A549 (cell line): ENCODE measurements around the gene NGEF. TPM values are rescaled to one million over a fixed set of nuclear protein-coding genes. Genes with fewer than 3 reads are reported as not detected.

Experiments
- ATAC-seq, 2 experiments: fragments of 200-7000 bp in 1 of 2; fragments of >200 bp in 1 of 2; cut with Nextera tagmentation in 1 of 2; cut with Tn5 transposase in 1 of 2; 3 replicates each; pipeline versions ENCODE4 v1.8.0 to v1.9.1; 2018 to 2020; ENCODE audit warnings: mild to moderate bottlenecking in 1 of 2, moderate library complexity in 1 of 2
- CTCF ChIA-PET: fragments of 300-600 bp; sonication (Branson Sonifier 250); formaldehyde crosslinking; extraction: SDS; loops from one replicate; lab custom pipeline; 2021; ENCODE audit warnings: antibody characterized with exemption, inconsistent platforms; lab: Yijun Ruan, JAX
- POLR2A ChIA-PET: fragments of 350-600 bp; formaldehyde crosslinking; extraction: SDS; loops from one replicate; lab custom pipeline; 2021; ENCODE audit warnings: antibody characterized with exemption, inconsistent platforms; lab: Yijun Ruan, JAX
- DNase-seq, 2 experiments: peaks; one replicate each; pipeline versions ENCODE4 v3.0.0 to v3.0.0-alpha.2; 2011 to 2016; ENCODE audit warnings: low read depth in 1 of 2, low spot score in 1 of 2
- FAIRE-seq: peaks from 2 replicates; lab custom pipeline; 2011; peaks lifted over from hg19 to GRCh38; lab: Jason Lieb, UNC
- H3K27ac ChIP-seq, 2 experiments: fragments of >200 bp; sonication (Bioruptor Twin); formaldehyde crosslinking; 3 replicates each; pipeline ENCODE4 v1.5.1; 2016 to 2017
- H3K4me1 ChIP-seq: fragments of >200 bp; sonication (Bioruptor Twin); formaldehyde crosslinking; 3 replicates; pipeline ENCODE4 v1.6.1; 2016
- H3K4me2 ChIP-seq: fragments of >200 bp; sonication (Bioruptor Twin); formaldehyde crosslinking; 3 replicates; pipeline ENCODE4 v1.6.1; 2016
- H3K4me3 ChIP-seq: fragments of >200 bp; sonication (Bioruptor Twin); formaldehyde crosslinking; 3 replicates; pipeline ENCODE4 v1.5.1; 2016
- H3K9me3 ChIP-seq: fragments of >200 bp; sonication (Bioruptor Twin); formaldehyde crosslinking; 3 replicates; pipeline ENCODE4 v1.6.1; 2016
- CBX8 ChIP-seq: fragments of 200-600 bp; sonication (generic); IDR thresholded peaks from 2 replicates; pipeline ENCODE4 v1.6.1; 2016
- CEBPB ChIP-seq, 2 experiments: fragments of >200 bp in 1 of 2; sonication (Bioruptor Twin) in 1 of 2; formaldehyde crosslinking in 1 of 2; IDR thresholded peaks; 2 replicates each; pipeline ENCODE4 v1.6.1; 2012 to 2016
- CHD2 ChIP-seq: fragments of 150-350 bp; IDR thresholded peaks from 2 replicates; pipeline ENCODE4 v1.6.1; 2014; ENCODE audit warnings: low read length; ENCODE audit not compliant: partially characterized antibody
- CHD4 ChIP-seq: fragments of 200-600 bp; sonication (generic); IDR thresholded peaks from 2 replicates; pipeline ENCODE4 v1.6.1; 2016; ENCODE audit warnings: antibody characterized with exemption, mild to moderate bottlenecking, borderline replicate concordance
- ELK1 ChIP-seq: fragments of 150-350 bp; IDR thresholded peaks from 2 replicates; pipeline ENCODE4 v1.6.1; 2014; ENCODE audit warnings: low read depth, mild to moderate bottlenecking, low read length
- FOSL2 ChIP-seq, 2 experiments: fragments of 450-650 bp in 1 of 2; fragments of >200 bp in 1 of 2; sonication (Bioruptor Twin) in 1 of 2; formaldehyde crosslinking; IDR thresholded peaks; 2 replicates each; pipeline versions ENCODE4 v1.5.0 to v1.6.1; 2016 to 2020; ENCODE audit warnings: mild to moderate bottlenecking in 1 of 2, moderate library complexity in 1 of 2
- FOXS1 ChIP-seq: fragments of 250-450 bp; sonication (Bioruptor Pico); IDR thresholded peaks from 2 replicates; pipeline ENCODE4 v1.5.0; 2020; ENCODE audit warnings: mild to moderate bottlenecking, moderate library complexity
- HES2 ChIP-seq: fragments of >200 bp; sonication (Bioruptor Twin); formaldehyde crosslinking; IDR thresholded peaks from 2 replicates; pipeline ENCODE4 v1.6.1; 2016
- HOXB5 ChIP-seq: fragments of 250-450 bp; sonication (Bioruptor Pico); IDR thresholded peaks from 2 replicates; pipeline ENCODE4 v1.5.0; 2020; ENCODE audit warnings: mild to moderate bottlenecking, moderate library complexity
- JUN ChIP-seq, 2 experiments: fragments of >200 bp; sonication (Bioruptor Twin); formaldehyde crosslinking; IDR thresholded peaks; 2 replicates in 1 of 2; 3 replicates in 1 of 2; pipeline ENCODE4 v1.6.1; 2016 to 2017
- NPAS2 ChIP-seq: fragments of 250-450 bp; sonication (Bioruptor Pico); IDR thresholded peaks from 2 replicates; pipeline ENCODE4 v1.8.0; 2022; ENCODE audit warnings: mild to moderate bottlenecking, moderate library complexity, borderline replicate concordance
- POLR2A ChIP-seq: IDR thresholded peaks from 2 replicates; pipeline ENCODE4 v1.6.1; 2012; ENCODE audit warnings: mild to moderate bottlenecking, low read length
- REST ChIP-seq: fragments of 200-600 bp; sonication (generic); IDR thresholded peaks from 2 replicates; pipeline ENCODE4 v1.6.1; 2016; ENCODE audit warnings: antibody characterized with exemption, mild to moderate bottlenecking, moderate library complexity
- RNF2 ChIP-seq: fragments of 200-600 bp; sonication (generic); IDR thresholded peaks from 2 replicates; pipeline ENCODE4 v1.6.1; 2016; ENCODE audit warnings: low read depth, mild to moderate bottlenecking, antibody characterized with exemption, moderate library complexity, borderline replicate concordance
- TFCP2L1 ChIP-seq: fragments of 250-450 bp; sonication (Bioruptor Pico); IDR thresholded peaks from 2 replicates; pipeline ENCODE4 v1.5.0; 2021; ENCODE audit warnings: mild to moderate bottlenecking
- TP53 ChIP-seq: fragments of 250-450 bp; sonication (Bioruptor Pico); IDR thresholded peaks from 2 replicates; pipeline ENCODE4 v1.5.0; 2021; ENCODE audit warnings: mild to moderate bottlenecking, moderate library complexity
- ZC3H11A ChIP-seq: fragments of 450-650 bp; IDR thresholded peaks from 2 replicates; pipeline ENCODE4 v1.6.1; 2014; ENCODE audit warnings: antibody characterized with exemption, mild to moderate bottlenecking
- ZFP36 ChIP-seq: fragments of 450-650 bp; IDR thresholded peaks from 2 replicates; pipeline ENCODE4 v1.6.1; 2014; ENCODE audit warnings: borderline replicate concordance; ENCODE audit not compliant: partially characterized antibody
- ZNF302 ChIP-seq: fragments of 250-450 bp; sonication (Bioruptor Pico); IDR thresholded peaks from 2 replicates; pipeline ENCODE4 v1.9.0; 2021; ENCODE audit warnings: inconsistent platforms, mild to moderate bottlenecking, moderate library complexity
- ZSCAN20 ChIP-seq: fragments of 250-450 bp; sonication (Bioruptor Pico); IDR thresholded peaks from 2 replicates; pipeline ENCODE4 v1.8.0; 2022; ENCODE audit warnings: mild to moderate bottlenecking, moderate library complexity
- WGBS: methylation state at CpG from one replicate; pipeline ENCODE4 v1.1.6; 2017; ENCODE audit errors: missing lambda C conversion rate; 5-methylcytosine and 5-hydroxymethylcytosine counted together
- polyA plus RNA-seq, 4 experiments: library from polyadenylated mRNA; depleted of rRNA in 3 of 4; stranded (reverse); fragments of >200 nt; fragmentation: RNase III in 1 of 4; extraction: RNeasy Plus Mini Kit Qiagen cat#74134 plus additional on column Dnase treatment in 1 of 4; gene quantifications; 2 replicates in 3 of 4; 3 replicates in 1 of 4; pipeline ENCODE4 v1.2.3, GENCODE V29; 2011 to 2017

The NGEF gene
- polyA plus RNA-seq, 2 of the 4 experiments (the other 2 are of a cell fraction), result 8.1 to 9.7 TPM

GRCh38 chr2:232882085-232882484 is 131.0 kb downstream of the NGEF start (continued):
- TF ChIP-seq ELK1 (no peak), CBX8 (no peak), RNF2 (no peak), ZNF302 (CRISPR knock-in tag) (no peak)

- FAIRE-seq, result no peak
- WGBS, result 90% methylated on average over 7 of the region's 17 CpGs
These were observed 132.2 kb downstream of the NGEF start for GRCh38 chr2:232880764-232881351.

More at GRCh38 chr2:232880764-232881351, 132.2 kb downstream of the NGEF start:
- TF ChIP-seq ZSCAN20 (CRISPR knock-in tag), result no peak
- no peak for TF ChIP-seq ZC3H11A
- no peak for TF ChIP-seq CEBPB (IDR thresholded peaks at IDR 0.05)
- no peak for TF ChIP-seq POLR2A
- TF ChIP-seq TP53 (CRISPR knock-in tag), result no peak
- no peak for TF ChIP-seq ZFP36
- no peak for TF ChIP-seq TFCP2L1
- TF ChIP-seq REST, result no peak
- no peak for TF ChIP-seq RNF2
- no peak for TF ChIP-seq CHD4
- TF ChIP-seq NPAS2 (CRISPR knock-in tag), result no peak
- TF ChIP-seq JUN (IDR thresholded peaks at IDR 0.05), result no peak
- TF ChIP-seq CHD2, result no peak
- no peak for TF ChIP-seq FOXS1 (CRISPR knock-in tag)
- no peak for TF ChIP-seq FOSL2 (IDR thresholded peaks at IDR 0.05)
- TF ChIP-seq FOSL2 (CRISPR knock-in tag; IDR thresholded peaks at IDR 0.05), result no peak
- no peak for TF ChIP-seq HOXB5 (CRISPR knock-in tag)
- TF ChIP-seq HES2, result no peak
- no peak for TF ChIP-seq ZNF302 (CRISPR knock-in tag)
- TF ChIP-seq, all 56 proteins: peak for 0
- POLR2A ChIA-PET, result interaction anchor here (1.6 kb wide), 1 partner anchor 370 kb away, joined by 3 read pairs; the partner anchor contains the start of gene ATG16L1
- DNase-seq (no peak), ATAC-seq (no peak)
- H3K4me2 ChIP-seq, result no peak overlapping the region; the same call in 2 of the 3 replicates
- H3K9me3 ChIP-seq, result no peaks in the 10 kb centered on the region
- peaks cover 33% of the 10 kb centered on the region for H3K4me1 ChIP-seq
- peak overlapping the region; percentile 40 to 97; a peak in 3 of 6 replicates for H3K27ac ChIP-seq
- CTCF ChIA-PET, result interaction anchor here (1.0 to 2.6 kb wide), 5 partner anchors 10 to 173 kb away, joined by 3 to 10 read pairs (median 6); no protein-coding TSS in a partner anchor
- H3K4me3 ChIP-seq, result no peak overlapping the region
